Retinal pigment epithelial cell (primary cell): Measurements from ENCODE around the gene PRRC2C.

ENCODE experiments used
- DNase-seq: peaks from one replicate; pipeline ENCODE4 v3.0.0-alpha.2; 2010; ENCODE audit warnings: low read depth
- H3K4me3 ChIP-seq: 2 replicates; pipeline ENCODE4 v1.5.1; 2011; ENCODE audit warnings: mild to moderate bottlenecking, low read length, control low read depth, moderate library complexity
- CTCF ChIP-seq: conservative IDR thresholded peaks from 2 replicates; pipeline ENCODE4 v1.5.1; 2011; ENCODE audit warnings: low read depth, low read length, control low read depth, inconsistent platforms

The PRRC2C gene

DNA sequence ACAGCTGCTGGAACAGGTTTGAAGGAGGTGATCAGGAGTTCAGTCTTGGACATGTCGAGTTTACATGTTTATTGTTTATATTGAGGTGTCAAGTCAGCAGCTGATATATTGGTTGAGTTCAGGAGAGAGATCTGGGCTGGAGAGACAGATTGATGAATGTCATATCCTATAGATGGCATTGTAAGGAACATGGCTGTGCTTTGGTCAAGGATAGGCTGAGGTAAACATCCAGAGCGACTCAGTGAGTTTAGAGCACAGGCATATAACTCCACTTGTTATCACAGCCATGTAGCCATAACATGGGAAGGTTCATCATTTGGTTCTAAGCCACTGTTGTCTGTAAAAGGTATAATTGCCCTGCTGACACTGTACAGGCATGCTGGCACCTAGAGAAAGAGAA lies 131.3 kb downstream of the PRRC2C start:
- no peak for TF ChIP-seq CTCF
- no peak for DNase-seq
- no peak overlapping the region for H3K4me3 ChIP-seq

GRCh38 chr1:171622152-171622462 lies 136.8 kb downstream of the PRRC2C start, which contains the start of gene MYOCOS:
Gene MYOCOS (plus strand): TSS chr1:171622243. CDS start chr1:171623884, 1,641 bp downstream.
- H3K4me3 ChIP-seq: no peak within 1 kb of the TSS
- no peak for TF ChIP-seq CTCF
- DNase-seq: no peak

GRCh38 chr1:171623651-171624331 lies 138.5 kb downstream of the PRRC2C start:
- H3K4me3 ChIP-seq: no peak overlapping the region
- TF ChIP-seq CTCF: no peak
- no peak for DNase-seq

GRCh38 chr1:171625225-171625624 lies 139.9 kb downstream of the PRRC2C start:
- no peak for TF ChIP-seq CTCF
- DNase-seq: no peak
- H3K4me3 ChIP-seq: no peak overlapping the region

DNA sequence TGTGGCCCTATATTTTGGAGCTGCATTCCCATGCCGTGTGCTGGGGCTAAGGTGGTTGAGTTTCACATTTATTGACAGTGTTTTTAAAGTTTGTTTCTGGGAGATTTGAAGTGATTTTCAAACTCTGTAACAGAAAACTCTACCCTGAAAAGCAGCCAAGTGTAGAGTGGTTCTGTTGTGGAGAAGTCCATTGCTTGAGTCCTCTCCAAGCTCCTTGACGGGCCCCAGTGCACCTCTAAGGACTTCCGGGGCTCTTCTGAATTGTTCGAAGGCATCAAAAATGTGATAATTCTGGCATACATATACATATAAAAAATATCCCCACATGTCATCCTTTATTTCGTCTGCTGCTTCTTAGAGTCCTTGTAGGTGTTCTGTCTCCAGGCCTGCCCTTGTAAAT lies 141.7 kb downstream of the PRRC2C start:
- H3K4me3 ChIP-seq: no peak overlapping the region
- TF ChIP-seq CTCF: no peak
- no peak for DNase-seq

DNA sequence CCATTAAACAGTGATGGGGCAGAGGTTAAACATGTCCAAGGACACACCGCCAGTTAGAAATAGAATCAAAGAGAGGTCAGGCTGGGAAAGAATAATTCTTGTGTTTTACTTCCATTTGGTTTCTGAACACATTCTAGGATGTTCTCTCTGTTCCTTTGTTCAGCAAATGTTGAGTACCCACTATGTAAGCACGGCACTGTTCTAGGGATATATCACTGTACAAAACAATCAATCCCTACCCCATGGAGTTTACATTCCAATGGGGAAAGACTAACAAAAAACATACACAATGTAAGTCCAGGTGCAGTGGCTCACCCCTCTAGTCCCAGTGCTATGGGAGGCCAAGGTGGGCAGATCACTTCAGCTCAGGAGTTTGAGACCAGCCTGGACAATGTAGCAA lies 142.9 kb downstream of the PRRC2C start:
- TF ChIP-seq CTCF: no peak
- no peak overlapping the region for H3K4me3 ChIP-seq
- DNase-seq: no peak

DNA sequence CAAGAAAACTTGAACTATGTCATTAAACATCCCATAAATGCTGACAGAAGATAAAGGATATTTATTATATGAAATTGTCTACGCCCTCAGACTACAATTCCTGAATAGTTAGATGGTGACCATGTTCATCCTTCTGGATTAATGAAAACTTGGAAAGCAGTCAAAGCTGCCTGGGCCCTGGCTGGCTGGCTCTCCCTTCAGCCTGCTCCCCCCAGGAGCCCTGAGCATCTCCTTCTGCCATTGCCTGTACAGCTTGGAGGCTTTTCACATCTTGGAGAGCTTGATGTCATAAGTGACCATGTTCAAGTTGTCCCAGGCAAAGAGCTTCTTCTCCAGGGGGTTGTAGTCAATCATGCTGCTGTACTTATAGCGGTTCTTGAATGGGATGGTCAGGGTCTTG lies 150.3 kb downstream of the PRRC2C start:
- no peak for DNase-seq
- no peak overlapping the region for H3K4me3 ChIP-seq
- no peak for TF ChIP-seq CTCF
